Activated T-cell treated with anti-CD3 and anti-CD28 coated beads for 1 hour (primary cell): ENCODE results near the gene RCAN1.

Experiments used
- DNase-seq: peaks from one replicate; pipeline ENCODE4 v3.0.0-alpha.2; 2020; ENCODE audit warnings: low read depth

Gene RCAN1

DNA sequence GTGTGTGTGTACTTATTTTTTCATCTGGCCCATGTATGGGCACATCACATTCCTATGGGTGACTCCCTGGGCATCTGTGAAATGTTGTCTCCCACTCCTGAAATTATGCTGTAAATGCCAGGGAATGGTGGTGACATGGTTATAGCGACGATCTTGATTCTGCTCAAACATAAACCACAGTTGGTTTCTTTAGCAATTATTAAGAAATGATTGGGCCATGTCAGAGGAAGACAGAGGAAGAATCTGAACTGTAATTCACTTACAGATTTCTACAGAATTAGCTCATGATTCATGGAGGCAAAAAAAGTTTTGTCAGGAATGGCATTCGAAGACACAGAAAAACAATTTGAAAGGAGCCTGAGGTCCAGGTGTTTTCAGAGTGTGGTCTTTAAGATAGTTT lies 77.1 kb downstream of the RCAN1 start:
- DNase-seq, result no peak

DNA sequence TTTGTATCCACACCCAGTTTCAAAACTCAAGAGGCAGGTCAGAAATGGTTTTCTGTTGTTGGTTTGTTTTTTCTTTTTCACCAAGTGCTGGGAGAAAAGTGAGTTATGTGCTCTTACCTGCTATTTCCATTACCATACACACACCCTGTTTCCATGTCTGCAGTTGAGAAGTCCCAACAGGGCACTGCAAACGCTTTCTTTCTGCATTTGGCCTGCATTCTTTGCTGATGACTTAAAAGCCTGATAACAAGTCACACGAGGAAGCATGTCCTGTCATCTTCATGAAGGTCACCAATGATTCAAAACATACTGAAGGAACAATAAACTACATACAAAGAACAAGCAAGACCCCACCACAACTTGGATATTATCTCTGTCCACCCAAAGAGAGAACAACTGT lies 78.1 kb downstream of the RCAN1 start:
- DNase-seq, result no peak

DNA sequence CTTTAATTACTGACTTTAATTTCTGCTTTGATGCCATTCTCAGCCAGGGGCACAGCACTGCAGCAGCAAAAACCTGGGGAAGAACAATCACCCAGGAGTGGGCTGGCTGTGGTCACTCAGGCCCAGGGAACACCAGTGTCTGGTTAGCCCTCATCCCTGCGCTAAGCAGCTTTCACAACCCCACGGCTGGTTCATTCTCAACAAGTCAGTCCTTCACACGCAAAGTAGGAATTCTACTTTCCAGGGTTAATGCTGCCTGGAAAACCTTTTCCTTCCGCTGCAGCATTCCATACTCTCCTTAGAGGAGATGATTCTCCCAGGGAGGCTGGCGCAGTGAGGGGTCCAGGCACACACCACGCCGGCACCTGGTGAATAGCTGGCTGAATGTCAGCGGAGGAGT lies 78.6 kb downstream of the RCAN1 start:
- no peak for DNase-seq

DNA sequence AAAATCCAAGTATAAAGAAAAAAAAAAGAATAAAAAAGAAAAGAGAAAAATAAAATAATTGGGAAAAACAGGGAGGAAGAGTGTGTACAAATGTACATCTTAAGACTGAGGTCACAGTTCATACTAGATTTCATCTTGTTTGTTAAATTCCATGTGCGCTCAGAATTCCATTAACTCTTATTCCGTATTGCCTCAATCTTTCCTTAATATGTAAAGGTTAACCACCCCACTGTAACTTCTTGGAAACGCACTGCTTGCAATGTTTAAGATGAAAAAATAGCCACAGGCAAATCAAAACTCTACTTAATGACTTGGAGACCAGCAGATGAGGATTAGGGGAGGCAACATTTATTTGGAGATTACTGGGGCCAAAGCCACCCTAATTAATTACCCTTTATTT lies 79.0 kb downstream of the RCAN1 start:
- DNase-seq, result no peak

DNA sequence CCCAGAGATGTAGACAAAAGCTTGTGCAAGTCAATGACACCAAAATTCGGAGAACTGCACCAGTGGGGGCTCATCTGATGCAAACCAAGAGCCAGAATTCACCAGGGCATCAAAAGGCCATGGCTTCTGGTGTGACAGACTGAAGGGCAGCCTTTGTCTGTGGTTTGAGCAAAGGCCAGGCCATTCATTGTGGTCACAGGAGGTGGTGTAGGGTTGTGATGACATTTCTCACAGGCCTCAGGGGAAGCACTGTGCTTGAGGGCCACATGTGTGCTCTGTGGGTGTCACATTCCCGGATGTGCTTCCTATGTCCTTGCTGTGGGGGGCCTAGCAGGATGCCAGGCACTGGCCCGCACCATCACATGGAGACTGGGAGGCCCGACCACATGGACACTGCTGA lies 80.4 kb downstream of the RCAN1 start:
- no peak for DNase-seq

DNA sequence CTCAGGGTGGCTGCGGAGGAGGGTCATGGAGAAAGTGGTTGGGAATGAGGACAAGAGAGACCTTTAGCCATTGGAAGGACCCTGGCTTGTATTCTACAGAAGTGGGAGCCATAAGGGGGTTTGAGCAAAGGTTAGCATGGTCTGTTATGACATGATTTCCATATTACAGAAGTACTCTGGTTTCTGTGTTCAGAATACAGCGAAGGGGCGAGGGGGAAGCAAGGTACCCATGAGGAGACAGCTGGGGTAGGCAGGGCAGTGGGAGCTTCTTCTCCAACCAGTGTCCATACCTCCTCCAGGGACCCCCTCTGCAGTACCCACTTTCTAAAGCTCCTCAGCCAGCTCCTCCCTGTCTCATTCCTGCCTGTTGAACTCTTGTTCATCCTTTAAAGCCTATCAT lies 81.0 kb downstream of the RCAN1 start:
- no peak for DNase-seq

DNA sequence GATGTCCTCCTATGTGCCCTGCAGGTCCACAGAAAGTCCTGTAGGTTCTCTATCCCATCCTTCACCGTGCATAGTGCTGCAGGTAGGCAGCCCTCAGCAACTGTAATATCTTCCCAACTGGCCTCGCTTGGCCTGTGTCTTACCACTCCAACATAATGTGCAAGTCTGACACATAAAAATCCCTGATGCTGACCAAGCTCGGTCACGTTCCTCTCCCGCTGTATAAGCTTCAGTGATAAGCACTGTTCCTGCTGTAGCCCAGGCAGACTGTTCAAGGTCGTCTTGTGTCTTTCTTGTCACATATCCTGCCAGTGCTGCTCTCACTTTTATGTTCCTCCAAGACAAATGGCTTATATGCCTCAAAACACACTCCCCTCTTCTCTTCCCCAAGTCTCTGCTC lies 83.5 kb downstream of the RCAN1 start:
- DNase-seq, result no peak

DNA sequence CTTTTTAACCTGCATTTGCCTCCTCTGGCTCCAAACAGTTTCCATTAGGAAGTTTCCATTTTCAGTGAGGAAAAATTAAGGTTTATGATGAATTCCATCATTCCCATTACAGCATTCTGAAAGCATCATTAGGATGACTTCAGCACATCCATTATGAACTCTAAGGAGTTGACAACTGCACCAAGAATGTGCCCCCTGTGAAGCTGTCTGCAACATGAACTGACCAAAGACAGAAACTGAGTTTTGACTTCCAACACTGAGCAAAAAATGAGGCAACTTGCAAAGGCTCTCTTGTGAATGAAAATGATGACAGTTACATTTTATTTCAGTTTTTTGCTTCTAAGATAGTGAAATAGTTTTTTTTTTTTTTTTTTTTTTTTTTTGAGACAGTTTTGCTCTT lies 84.7 kb downstream of the RCAN1 start:
- DNase-seq, result no peak

DNA sequence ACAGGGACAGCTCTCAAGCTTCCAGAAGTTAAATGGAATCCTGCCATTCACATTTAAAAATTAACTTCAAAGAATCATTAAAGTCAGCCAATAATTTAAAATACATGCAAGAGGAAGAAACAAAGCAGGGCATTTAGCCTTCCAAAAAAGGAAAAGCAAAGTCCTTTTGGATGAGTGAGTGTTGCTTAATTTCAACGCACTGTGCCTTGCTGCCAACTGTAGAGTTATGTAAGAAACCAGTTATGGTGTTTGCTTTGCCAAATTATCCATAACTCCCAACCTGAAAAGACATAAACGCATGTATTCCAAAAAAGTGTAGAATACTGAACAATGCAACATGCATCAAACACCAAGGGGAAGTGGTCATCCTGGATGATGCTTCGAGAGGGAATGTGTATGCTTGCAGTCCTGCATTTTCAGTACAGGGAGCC lies 86.8 kb downstream of the RCAN1 start:
- no peak for DNase-seq

DNA sequence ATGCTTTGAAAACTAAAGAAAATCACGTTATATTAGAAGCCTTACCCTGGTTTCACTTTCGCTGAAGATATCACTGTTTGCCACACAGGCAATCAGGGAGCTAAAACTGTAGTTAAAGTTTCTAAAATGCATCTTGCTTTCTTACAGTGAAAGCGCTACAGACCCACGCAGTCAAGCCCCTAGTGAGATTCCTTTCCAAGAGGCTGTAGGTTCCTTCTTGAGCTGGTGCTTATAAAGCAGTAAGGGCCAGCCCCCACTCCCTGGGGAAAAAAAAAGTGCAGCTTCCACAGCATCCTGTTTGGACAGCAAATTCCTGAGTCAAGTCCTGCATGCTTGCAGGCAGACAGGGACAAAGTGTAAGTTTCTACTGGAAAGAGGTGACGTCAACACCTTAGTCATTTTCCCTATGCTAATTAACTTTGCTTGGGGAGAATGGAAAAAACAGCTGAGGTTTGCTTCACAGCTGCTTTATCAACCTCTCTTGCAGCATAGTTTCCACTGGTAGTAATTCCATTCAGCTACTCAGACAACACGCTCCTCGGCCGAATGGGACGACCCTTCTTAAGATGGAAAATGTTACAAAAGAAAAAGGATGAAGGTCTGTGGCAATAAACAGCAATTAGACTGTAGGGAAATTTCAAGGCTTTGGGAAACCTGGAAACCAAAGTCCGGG lies 88.2 kb downstream of the RCAN1 start:
- DNase-seq, result no peak

DNA sequence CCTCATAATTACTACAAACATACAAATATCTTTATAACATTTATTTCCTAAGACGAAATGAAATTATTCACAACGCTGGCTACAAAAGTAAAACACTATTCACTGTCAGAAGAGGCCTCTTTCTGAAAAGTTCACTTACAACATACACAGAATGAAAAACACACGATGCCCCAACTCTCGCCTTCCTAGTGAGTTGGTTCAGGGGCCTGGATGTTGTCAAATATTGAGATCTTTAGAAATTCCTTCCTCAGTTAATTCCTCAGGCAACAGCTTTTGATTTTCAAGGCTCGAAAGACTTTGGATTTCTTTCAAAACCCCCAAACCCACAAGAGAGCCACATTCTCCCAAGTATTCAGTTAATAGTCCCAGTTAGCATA lies 88.7 kb downstream of the RCAN1 start:
- DNase-seq, result no peak

DNA sequence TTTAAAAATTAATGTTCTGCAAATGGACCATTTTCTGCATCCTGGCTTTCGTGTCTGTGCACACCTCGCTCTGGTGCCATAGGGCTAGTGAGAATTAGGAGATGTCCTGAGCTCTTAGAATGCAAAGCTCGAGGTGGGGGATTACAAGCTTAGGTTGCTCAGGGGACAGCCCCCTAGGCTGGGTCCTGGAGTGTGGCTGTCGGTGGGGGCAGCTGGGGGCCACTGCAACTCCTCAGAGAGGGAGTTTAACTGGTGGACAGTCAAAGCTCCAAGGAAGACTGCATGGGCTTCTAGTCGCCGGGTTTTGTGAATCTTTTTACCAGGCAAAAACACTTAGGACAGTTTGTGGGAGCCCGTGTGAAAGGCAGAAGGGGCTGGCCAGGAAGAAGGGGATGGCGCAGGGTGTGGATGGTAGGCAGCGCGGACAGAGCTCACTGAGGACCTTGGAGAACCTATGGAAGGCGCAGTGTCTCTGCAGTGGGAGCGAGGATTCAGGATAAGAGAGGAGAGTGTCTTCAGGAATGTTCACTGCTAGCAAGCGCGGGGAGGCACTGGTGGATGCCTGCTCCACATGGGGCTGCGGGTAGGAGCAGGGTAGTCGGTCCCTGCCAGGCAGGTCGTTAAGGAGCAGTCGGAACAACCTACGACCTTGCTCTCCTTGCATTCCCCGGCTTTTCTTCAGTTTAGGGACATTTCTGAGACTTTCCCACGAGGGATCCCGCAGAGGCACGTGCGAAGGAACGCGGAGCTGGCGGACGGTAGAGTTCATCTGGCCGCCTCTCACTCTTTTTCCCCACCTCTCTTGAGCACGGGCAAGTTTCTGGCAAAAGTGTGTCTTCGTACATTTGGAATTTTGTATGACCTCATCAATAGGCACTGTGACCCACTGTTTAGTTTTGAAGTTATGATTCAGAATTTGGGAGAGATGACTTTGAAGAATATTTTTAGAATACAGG lies 90.0 kb downstream of the RCAN1 start:
- no peak for DNase-seq

DNA sequence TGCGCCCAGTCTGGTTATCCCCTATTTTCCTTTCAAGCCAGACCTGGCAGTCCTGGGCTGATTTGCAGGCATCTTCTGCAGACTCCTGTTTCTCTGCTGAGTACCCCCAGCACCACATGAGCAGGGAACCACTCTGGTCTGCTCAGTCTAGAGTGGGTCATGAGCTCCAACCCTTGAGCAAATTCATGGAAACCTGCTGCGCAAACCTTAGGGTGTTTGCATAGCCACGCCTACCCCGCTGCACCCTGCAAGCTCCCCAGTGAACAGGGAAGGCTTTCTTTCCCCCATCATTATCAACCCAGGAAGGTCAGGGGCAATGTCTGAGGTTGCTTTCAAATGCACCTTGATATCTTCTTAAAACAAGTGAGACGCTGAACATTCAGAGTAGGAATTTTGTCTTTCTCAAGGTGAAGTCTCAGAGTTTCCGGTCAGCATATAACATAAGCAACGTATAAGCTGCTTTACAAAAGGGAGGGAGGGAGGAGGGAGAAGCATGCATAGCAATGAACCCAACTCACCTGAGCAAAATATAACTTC lies 91.8 kb downstream of the RCAN1 start:
- DNase-seq, result no peak

DNA sequence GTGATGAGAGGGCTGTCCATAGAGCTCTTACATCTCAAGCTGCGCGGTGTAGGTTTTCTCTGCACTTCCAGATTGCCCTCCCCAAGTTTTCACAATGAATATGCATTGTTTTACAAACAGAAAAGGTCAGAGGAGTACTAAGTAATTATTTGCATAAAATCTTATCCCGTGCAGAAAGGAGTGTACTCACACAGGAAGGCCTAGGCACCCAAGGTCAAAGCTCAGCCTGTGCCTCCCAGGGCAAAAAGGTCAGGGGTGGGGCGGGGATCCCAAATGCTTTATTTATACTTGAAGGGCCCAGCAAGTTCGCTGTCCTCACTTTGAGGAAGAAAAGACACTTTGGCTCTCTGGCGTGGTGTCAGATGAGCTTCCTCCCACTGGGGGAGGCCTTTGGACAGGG lies 92.6 kb downstream of the RCAN1 start:
- DNase-seq, result no peak

DNA sequence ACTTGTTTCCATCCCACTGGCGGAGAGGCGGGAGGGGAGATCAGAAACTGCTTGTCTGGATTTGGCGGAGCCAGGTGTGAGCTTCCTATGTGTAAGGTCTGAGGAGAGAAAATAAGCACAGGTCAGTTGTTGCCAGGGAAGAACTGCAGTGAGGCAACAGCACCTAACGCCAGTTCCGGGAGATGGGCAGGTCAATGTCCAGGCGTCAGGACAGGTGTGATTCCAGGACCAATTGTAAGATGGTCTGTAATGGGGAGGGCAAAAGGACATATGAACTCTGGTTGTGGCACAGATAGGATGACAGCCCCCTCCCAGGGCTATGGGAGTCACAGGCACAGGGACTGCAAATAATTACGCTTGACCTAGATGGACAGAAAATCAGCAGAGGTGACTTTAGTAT lies 93.4 kb downstream of the RCAN1 start:
- no peak for DNase-seq

DNA sequence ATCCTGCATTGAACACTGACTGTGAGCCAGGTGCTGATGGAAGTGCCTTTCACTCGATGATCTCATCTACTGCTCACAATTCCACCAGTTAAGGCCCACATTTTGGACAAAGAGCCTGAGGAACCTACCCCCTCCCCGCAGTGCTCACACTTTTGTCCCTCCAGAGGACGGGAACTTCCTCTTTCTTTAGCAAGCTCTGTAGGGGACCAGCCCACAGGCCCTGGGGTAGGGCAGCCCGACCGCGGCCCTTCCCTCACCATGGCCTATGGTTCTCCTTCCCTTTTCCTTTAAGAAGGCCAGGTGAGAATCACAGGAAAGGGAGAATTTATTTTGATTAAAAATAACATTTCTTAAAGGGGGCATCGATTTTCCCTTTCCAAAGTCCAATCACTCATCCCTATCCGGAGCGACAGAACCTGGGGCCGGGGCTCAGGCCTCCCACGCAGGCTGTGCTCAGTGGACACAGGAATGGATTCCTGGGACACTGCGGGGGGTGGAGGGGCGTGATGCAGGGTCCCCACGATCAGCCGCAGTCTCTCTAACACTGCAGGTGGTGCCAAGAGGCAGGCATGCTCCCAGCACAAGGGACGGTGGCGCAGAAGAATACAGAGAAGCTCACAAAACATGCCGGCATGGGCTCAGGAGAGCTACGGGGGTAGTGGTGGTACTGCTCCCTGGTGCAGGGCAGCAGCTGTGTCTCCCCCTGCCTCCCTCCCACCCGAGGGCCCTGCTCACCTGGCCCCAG lies 94.0 kb downstream of the RCAN1 start:
- no peak for DNase-seq

DNA sequence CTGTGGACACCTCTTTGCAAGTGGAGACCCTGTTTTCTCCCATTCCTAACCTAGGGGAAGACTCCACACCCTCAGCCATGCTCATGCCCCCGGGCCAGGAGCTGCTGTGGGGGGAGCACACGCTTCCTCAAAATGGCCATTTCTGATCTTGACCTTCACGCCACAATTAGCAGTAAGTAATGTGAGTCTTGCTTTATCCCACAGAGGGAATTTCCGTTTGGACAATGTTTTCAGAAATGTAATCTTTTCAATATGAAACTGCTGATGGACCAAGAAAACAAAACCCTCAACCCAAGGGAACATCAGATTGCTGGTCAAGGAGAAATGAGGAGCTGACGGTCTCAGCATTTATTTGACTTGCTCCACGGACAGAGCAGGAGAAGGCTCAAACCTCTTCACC lies 94.6 kb downstream of the RCAN1 start:
- DNase-seq, result no peak

DNA sequence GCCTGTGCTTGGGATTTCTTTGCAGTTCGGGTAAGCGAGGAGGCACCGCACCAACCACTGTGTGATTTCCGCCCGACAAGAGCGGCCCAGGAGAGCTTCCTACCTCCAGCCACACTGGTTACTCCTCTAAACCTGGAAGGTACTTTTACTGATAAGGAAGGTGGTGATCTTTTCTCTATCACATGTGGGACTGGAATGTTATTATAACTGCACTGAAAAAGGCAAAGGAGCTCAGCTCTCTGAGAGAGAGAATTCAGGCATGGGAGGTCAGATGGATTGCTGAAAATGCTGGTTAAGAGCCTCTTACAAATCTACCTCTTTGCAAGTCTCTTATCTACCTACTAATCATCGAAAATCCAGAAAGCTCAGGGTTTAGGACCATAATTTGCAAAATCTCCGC lies 95.2 kb downstream of the RCAN1 start:
- DNase-seq, result no peak

DNA sequence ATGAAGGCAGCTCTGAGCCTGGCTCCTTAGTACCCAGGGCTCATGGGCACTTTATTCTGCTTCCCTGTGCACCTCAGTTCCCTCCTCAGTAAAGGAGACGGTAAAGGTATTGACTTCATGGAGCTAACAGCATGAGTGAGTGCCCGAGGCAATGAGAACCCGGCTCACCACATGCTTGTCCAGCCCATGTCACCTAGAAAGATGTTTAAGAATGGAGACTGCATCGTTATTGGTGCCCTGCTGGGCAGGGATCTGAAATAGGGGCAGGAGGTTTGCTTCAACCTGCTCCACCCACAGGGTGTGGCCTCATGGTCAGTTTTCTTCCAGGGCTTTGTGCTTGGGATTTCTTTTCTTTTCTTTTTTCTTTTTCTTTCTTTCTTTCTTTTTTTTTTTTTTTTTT lies 95.9 kb downstream of the RCAN1 start:
- no peak for DNase-seq

DNA sequence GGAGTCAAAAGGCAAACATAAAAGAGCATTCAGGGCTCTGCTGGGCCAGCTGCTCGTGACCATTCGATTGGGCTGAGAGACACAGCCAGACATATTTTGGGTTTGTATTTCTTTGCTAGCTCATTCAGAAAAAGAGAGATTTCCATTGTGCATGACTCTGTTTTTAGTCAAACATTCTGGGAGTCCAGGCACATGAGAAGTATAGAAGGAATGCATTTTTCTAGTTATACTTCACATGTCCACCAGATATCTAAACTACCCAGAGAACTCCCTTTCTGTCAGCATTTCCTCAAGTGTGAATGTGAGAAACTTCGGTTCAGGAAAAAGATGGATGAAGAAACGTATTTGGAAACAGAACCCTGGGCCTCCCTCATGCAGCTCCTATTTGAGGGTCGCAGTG lies 96.6 kb downstream of the RCAN1 start:
- DNase-seq, result no peak

DNA sequence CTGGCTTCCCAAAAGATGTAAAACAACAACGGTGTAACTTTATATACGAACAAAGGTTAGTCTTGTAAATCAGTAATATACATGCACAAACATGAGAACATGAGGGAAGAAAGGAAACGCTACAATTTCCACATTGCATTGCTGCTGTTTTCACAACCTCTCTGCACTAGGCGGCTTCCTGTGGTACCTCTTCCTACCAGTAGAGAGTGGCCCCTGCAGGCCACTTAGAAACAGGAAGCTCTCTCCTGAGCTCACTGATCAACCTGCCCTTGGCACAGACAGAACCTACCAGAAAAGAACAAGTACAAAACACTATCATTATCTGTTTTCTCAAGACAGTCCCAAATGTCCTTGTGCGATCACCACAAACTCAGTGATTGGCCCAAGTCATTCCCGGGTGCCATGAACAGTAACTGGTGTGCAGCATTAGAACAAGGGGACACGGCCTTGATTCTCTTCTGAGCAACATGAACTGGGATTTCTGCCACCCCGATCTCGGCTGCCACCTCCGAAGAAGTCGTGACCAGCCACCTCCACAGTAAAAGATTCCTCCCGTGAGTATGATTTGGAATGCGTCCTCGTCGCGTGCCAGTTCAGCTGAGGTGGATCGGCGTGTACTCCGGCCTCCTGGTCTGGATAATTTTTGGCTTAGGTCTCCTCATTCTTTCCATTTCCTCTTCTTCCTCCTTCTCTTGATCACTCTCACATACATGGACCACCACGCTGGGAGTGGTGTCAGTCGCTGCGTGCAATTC lies 97.2 kb downstream of the RCAN1 start:
- DNase-seq, result no peak

DNA sequence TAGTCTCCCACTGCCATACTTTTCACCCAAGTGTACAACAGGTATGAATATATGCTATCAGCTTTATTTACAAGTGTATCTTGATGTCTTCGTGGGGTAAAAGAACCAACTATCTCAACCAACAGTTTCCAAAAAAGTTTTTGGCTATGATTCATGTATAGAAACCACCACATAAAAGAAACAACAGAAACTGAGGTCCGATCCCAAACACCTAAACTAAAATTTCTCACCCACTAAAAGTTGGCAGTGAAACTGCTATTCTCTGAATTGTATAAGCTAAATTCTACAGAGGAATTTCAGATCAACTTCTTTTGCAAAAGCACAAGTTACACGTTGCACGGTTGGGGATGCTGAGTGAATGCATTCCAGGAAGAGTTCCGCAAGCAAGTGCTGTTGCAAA lies 97.9 kb downstream of the RCAN1 start:
- DNase-seq, result no peak
